OCI-M2 (cell line): Measurements from ENCODE around the gene ABL1.

Experiments
- DNase-seq: peaks from one replicate; lab custom pipeline; 2025; ENCODE audit not compliant: unreplicated experiment; lab: John Stamatoyannopoulos, UW

Gene ABL1

GRCh38 chr9:130824643-130825350 lies 10.3 kb upstream of the ABL1 start:
- DNase-seq = no peak

GRCh38 chr9:130825351-130825651 lies 9.8 kb upstream of the ABL1 start:
- DNase-seq = no peak

DNA sequence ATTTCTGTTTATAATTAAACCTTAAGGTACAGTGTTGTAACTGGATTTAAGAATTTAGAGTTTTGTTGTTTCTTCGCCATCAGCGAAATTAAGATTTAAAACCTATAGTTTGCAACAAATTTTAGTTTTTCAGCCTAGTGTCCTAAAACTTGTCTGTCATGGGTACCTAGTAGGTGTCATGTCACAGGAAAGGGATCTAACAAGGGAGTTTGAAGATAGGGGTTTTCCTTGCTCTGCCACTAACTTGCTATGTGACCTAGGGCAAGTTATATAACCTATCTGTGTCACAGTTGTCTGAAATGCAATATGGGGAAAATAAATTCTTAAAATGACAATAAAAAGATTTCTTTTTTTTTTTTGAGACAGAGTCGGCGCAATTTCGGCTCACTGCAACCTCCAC lies 9.2 kb upstream of the ABL1 start:
- DNase-seq = no peak

DNA sequence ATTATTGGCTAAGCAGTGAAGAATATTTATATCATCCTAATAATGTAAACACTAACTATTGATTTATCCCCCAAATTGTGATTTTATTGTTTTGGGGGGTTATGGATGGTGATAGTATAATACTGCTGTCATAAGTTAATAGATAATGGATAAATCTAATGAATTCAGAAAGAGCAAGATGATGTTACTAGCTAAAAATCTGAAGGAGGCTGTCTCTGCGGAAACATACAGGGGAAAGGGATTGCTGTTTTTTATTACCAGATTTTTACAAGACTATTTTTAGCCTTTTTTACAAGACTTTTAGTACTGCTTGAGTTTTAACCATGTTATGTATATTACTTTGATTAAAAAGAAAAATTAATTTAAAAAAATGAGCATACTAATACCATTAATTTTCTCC lies 5.3 kb upstream of the ABL1 start:
- DNase-seq = no peak

GRCh38 chr9:130830231-130830760 lies 4.8 kb upstream of the ABL1 start:
- DNase-seq = no peak

DNA sequence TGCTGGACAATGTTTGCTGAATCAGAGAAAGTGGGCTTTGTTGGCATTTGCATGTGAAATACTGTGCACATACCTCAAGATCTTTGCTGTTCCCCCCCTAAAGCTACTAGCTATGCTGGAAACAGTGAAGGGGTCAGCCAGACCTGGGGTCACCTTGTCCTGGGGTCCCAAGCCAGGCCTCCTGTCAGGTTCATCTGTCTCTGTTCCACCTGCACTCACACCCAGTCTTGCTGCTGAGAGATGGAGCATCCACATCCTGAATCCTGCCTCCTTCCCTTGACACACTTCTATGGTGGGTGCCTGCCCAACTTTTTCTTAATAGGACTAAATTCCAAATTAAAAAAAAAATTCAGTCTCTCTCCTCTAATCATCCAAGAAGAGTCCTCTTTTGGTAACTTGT lies 4.0 kb upstream of the ABL1 start:
- no peak for DNase-seq

DNA sequence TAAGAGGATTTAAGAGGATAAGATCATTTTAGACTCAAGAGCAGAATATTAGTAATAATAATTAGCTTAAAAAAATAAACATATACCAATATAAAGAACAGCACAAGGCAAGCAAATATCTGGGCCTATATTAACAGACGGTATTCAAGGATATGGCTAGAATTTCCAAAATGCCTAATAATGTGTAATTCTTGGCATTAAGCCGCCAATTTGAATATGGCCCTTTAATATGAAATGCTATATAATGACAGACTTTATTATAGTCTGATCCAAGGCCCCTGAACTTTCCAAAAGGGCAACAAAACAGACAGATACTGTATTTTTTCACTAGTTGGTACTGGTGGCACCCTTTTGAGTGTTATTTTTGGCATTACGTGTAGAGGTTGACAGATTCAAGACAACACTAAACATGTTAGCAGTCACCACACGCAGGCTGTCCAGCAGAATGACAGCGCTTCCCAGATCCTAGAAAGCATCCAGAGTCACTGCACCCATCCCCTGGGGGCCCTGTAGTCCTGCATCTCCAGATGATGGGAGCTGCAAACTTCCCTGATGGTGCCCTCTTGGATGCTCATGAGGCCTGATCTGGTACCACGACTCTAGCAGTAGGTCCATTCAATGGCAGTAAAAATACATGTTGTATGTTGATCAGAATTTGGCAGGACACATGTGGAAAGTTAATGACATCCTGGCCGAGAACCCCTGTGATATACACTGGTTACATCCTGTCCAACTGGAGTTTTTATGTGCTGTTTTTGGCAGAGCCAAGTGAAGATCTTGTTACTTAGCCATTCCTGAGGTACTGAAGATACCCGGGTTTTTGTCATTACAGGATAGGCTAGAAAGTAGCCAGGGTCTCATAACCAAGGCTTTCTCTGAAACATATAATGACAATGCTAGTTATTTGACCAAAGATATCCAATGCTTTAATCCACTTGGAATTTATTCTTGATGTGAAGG lies 1.7 kb upstream of the ABL1 start:
- no peak for DNase-seq

GRCh38 chr9:130835441-130836298 lies 616 bp downstream of the ABL1 start:
- no peak for DNase-seq

DNA sequence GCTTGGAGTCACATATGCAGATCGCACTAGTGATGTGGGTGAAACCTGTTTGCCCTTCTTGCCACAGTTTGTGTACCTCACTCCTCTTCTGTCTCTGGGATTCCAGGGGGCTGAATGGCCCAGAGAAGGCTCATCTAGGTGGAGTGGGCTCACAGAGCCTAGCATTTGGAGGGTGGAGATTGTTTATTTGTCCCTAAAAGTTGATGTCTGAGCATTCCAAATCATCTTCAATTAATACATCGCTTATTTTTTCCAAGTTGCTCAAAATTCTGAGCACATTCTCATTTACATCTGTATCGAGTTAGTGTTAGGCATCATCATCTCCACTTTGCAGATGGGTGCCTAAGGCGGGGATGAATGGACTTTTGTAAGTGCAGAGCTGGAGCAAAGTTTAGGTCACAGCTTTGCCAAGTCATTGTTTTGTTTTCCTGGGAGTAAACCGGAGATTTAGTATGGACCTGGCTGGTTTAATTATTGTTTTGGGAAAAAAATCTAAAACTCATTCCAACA lies 2.0 kb downstream of the ABL1 start:
- DNase-seq = no peak

- no peak for DNase-seq
Observed at GRCh38 chr9:130837643-130838042, 2.6 kb downstream of the ABL1 start.

DNA sequence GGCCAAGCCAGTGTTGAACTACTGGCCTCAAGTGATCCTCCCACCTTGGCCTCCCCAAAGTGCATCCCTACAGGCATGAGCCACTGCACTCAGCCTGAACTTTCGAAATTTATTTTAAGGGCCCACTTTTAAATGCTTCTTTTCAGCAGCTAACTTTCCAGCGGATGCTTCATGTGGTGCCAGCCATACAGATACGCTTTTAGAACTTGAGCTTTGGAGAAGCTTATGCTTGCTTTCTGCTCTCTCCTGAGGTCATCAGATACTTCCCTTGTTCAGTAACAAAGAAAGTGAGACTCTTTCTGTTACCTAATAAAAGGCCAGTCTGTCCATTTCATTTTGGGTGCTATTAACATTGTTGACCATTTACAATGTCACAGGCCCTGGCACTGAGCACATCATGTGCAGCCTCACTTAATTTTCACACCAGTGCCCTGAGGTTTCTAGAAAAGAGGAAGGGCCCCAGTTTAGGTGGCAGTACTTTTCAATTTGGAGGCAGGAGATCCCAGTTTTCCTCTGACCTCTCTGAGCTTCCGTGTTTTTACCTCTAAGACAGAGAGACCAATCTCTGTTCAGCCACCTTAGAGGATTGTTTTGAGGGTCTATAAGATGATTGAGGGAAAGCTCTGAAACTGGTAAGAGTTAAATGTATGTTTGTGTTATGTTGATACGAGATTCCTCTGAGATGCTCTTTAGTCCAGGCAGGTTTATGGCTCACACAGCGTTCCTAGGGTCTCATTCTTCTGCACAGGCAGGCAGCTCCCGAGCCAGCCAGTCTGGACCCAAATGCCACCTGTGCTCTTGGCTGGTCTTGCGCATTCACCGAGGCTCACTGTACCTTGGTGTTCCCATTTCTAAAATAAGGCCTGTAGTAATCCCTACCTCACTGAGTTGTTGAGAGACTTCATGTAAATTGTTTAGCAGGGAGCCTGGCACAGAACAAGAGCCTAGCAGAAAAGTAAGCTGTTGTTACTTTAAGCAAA lies 4.4 kb downstream of the ABL1 start:
- DNase-seq = no peak

DNA sequence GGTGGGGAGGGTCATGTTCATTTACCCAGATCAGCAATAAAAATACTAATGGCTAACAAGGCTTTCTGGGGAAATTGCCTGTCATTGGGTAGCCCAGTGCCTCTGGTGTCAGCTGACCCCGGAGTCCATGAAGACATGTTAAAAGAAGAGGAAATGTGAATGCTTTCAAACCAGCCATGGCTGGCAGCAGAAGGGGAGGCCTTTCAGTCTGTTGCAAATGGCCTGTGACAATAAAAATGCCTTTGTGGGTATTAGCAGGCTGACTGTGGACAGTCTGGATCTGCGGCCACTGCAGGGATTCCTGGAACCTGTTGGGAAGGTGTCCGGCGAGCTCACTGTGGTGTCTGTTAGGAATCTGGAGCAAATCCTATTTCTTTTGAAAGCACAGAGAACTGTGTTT lies 7.5 kb downstream of the ABL1 start:
- no peak for DNase-seq

- DNase-seq = no peak
Observed at GRCh38 chr9:130843049-130843908, 8.2 kb downstream of the ABL1 start.

DNA sequence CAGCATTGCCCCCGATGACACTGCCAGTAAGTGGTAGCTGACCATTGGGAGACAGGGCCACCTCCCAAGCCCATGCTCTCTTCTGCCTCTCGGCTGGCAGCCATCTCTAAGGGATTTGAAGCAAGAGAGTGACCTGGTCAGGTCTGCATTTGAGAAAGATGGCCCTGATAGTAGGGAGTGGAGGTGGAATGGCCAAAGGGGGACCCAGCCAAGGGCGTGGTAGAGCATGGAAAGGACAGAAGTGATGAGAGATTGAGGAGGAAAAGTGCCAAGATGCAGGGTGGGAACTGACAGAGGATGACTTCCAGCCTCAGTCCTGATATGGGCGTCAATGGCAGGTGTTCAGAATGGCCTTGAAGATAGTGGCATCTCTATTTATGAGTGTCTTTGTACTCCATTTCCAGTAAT lies 9.0 kb downstream of the ABL1 start:
- no peak for DNase-seq

DNA sequence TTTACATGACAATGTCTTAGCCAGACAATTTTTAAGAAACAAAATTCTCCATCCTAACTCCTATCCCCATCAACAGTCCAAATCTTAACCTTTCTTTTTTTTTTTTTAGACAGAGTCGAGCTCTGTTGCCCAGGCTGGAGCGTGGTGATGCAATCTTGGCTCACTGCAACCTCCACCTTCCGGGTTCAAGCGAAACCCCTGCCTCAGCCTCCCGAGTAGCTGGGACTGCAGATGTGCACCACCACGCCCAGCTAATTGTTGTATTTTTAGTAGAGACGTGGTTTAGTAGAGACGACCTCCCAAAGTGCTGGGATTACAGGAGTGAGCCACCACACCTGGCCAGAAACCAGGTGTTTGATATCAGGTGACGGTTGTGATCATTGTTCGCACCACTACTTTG lies 10.2 kb downstream of the ABL1 start:
- no peak for DNase-seq

DNA sequence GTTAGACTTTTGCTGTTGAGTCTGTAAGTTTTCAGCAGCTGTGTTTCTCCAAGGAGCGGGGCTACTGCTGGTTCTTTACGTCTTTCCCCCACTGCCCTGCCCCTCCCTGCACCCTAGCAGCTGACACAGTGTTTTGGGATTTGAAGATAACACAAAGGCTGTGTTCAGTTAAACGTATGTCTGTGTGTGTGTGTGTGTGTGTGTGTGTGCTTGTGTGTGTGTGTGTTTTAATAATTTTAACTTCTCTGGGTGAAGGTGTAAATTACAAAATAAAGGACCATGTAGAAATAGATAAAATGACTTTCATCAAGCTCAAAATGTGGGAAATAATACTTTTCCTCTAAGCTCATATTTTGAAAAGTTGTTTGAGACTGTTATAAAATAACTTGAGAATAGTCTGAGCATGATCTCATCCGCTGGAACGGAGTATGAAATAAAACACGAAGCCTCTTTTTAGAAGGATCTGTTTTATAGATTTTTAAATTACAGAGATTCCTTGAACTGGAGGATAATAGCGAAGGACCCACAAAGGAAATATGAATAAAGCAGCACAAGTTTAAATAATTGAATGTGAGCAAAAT lies 10.9 kb downstream of the ABL1 start:
- no peak for DNase-seq

DNA sequence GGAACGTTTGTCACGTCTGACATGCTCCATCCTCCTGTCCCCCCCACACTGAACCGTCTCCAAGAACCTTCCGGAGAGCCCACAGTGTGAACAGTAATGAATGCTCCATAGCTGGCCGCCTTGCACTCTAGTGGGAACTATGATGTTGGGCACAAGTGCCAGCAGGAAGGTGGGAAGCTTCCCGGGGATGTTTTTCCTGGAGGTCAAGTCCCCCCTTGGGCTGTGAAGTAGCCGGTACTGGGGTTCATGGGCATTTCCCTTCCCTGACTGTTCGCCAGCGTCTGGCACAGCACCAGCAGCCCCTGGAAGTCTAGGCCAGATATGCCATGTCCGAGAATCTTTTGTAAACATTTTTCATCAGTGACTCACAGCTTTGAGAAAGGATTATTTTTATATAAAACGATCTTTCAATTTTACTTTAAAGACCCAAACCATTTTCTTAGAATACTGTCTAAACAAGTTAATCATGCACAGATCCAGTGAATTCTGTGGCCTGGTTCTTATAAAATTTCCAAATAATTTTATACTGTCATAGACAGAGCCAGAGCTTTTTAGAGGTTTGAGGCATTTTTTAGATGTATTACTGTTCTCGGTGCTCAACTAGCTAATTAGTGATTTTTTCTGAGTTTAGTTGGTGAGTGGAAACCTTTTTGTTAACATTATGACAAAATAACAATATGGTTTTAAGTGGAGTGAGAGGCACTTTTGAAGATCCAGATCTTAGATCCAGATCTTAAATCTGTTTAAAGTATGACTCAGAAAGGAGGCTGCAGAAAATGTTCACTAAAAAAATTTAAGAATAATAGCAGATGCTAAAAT lies 11.6 kb downstream of the ABL1 start:
- DNase-seq = no peak
